Progenitor cell of endocrine pancreas (in vitro differentiated cells): ENCODE results near the gene PAPPA. TPM values are rescaled to one million over a fixed set of nuclear protein-coding genes. Genes with fewer than 3 reads are reported as not detected.

Source experiments
- DNase-seq: peaks from one replicate; pipeline ENCODE4 v3.0.0; 2021; ENCODE audit warnings: low spot score; ENCODE audit not compliant: unreplicated experiment
- H3K27ac Mint-ChIP-seq: 2 replicates; pipeline ENCODE4 v1.8.0; 2021; ENCODE audit warnings: mild to moderate bottlenecking, moderate library complexity, mixed read lengths
- H3K27me3 Mint-ChIP-seq: 2 replicates; pipeline ENCODE4 v1.8.0; 2021; ENCODE audit warnings: mixed read lengths
- H3K36me3 Mint-ChIP-seq: 2 replicates; pipeline ENCODE4 v1.8.0; 2022; ENCODE audit warnings: mixed read lengths; ENCODE audit not compliant: insufficient read depth
- H3K4me1 Mint-ChIP-seq: 2 replicates; pipeline ENCODE4 v1.8.0; 2021; ENCODE audit warnings: low read depth, mixed read lengths
- H3K4me3 Mint-ChIP-seq: 2 replicates; pipeline ENCODE4 v1.8.0; 2021; ENCODE audit warnings: low read depth, mild to moderate bottlenecking, moderate library complexity, mixed read lengths
- H3K9me3 Mint-ChIP-seq: 2 replicates; pipeline ENCODE4 v1.8.0; 2021; ENCODE audit warnings: low read depth, mixed read lengths
- total RNA-seq: library from RNA; stranded (reverse); gene quantifications from 2 replicates; pipeline ENCODE4 v1.2.1, GENCODE V29; 2021
- TF ChIP-seq, protein P1 (sequence below): fragments of 200-600 bp; sonication (generic); IDR thresholded peaks from one replicate; pipeline ENCODE4 v1.5.0; 2021; ENCODE audit warnings: antibody characterized with exemption, mild to moderate bottlenecking; ENCODE audit not compliant: unreplicated experiment

PAPPA gene
- total RNA-seq, 1 donor from 2014 or later, result 0.36 TPM

DNA sequence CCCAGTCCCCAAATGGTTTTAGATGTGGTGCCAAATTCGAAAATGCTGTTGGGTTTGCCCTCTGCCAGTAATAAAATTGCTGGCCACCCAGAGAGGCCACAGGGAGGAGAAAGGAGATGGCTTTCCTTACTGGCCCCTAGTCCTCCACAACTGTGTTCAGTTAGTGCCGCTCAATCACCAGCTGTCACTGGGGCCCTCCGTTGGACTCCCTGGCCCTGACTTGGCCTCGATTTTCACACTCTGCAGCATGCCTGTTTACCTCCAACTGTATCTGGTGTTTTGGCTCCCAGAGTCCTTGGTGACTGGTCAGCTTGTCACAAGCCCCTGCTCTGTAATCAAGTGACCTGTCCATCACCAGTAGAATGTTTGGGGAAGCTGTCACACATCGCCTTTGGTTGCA, 97.8 kb downstream of the PAPPA start:
- no peak overlapping the region for H3K4me3 Mint-ChIP-seq
- peaks cover 10% of the 10 kb centered on the region for H3K4me1 Mint-ChIP-seq
- no peaks in the 10 kb centered on the region for H3K9me3 Mint-ChIP-seq
- H3K27me3 Mint-ChIP-seq, result peaks cover 3% of the 10 kb centered on the region
- no peak for DNase-seq
- H3K36me3 Mint-ChIP-seq, result no peaks in the 10 kb centered on the region
- TF ChIP-seq, protein P1, sequence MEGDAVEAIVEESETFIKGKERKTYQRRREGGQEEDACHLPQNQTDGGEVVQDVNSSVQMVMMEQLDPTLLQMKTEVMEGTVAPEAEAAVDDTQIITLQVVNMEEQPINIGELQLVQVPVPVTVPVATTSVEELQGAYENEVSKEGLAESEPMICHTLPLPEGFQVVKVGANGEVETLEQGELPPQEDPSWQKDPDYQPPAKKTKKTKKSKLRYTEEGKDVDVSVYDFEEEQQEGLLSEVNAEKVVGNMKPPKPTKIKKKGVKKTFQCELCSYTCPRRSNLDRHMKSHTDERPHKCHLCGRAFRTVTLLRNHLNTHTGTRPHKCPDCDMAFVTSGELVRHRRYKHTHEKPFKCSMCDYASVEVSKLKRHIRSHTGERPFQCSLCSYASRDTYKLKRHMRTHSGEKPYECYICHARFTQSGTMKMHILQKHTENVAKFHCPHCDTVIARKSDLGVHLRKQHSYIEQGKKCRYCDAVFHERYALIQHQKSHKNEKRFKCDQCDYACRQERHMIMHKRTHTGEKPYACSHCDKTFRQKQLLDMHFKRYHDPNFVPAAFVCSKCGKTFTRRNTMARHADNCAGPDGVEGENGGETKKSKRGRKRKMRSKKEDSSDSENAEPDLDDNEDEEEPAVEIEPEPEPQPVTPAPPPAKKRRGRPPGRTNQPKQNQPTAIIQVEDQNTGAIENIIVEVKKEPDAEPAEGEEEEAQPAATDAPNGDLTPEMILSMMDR, result no peak
- H3K27ac Mint-ChIP-seq, result no peak overlapping the region

DNA sequence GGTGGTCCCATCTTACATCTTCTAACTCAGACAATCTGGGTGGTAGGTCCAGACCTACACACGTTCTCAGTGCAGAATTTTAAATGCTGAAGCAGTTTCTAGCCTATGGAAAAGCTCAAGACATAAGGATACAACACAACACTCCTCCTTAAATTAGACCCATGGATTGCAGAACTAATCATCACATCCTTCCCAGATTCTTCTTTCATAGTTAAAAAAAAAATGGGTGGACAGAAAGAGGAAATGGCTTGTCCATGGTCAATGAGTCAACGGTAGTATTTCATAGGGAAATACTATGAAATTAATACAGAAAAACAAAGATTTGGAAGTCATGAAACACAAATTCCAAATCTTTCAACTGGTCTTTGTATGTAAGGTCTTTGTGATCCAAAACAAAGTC, 106.9 kb downstream of the PAPPA start:
- no peak overlapping the region for H3K4me3 Mint-ChIP-seq
- H3K36me3 Mint-ChIP-seq, result no peaks in the 10 kb centered on the region
- TF ChIP-seq, protein P1, result no peak

DNA sequence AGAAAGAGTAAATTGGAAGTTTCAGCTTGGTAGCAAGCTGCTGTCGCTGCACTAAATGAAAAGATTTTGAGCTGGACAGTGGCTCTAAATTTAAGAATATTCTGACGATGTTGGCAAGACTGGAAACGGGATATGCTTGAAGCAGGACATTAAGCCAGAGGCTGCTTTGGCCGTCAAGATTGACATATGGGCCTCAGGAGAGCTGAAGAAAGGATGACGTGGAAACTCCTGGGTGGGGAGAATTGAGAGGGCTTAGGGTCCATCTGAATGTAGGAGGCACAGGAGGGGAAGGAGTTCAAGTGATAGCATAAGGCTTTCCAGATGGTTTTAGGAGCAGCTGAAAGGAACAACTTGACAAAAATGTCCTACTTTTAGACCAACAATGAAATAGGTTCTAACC, 108.9 kb downstream of the PAPPA start:
- no peak overlapping the region for H3K27ac Mint-ChIP-seq
- H3K4me1 Mint-ChIP-seq, result no peaks in the 10 kb centered on the region
- H3K27me3 Mint-ChIP-seq, result peaks cover 3% of the 10 kb centered on the region
- H3K36me3 Mint-ChIP-seq, result no peaks in the 10 kb centered on the region
- DNase-seq, result no peak
- TF ChIP-seq, protein P1, result no peak
- no peaks in the 10 kb centered on the region for H3K9me3 Mint-ChIP-seq
- H3K4me3 Mint-ChIP-seq, result no peak overlapping the region

More for the DNA sequence above, 106.9 kb downstream of the PAPPA start:
- Mint-ChIP-seq H3K27me3 (no peaks in the 10 kb centered on the region), H3K4me1 (no peaks in the 10 kb centered on the region), H3K9me3 (no peaks in the 10 kb centered on the region), H3K27ac (no peak overlapping the region)
- no peak for DNase-seq

DNA sequence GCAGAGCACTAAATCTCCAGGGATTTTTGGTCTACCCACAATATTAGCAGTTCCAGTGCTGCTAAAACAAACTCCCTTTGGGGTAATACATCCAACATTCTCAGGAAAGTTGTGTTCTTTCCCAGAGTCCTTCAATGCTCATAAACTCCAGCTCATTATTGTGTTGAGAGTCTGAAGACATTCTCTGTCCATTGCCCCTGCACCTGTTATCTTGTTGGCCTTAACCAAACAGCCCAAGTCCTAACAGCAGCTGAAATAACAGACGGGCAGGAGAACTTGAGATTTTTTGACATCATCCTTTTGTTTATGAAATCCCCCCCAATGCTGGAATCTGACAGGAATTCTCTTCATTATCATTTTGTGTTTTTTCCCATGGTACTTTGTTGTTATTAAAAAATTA, 110.8 kb downstream of the PAPPA start:
- H3K27ac Mint-ChIP-seq, result no peak overlapping the region
- H3K27me3 Mint-ChIP-seq, result peaks cover 3% of the 10 kb centered on the region
- H3K36me3 Mint-ChIP-seq, result no peaks in the 10 kb centered on the region
- no peak overlapping the region for H3K4me3 Mint-ChIP-seq
- DNase-seq, result no peak
- no peaks in the 10 kb centered on the region for H3K4me1 Mint-ChIP-seq
- TF ChIP-seq, protein P1, result no peak
- H3K9me3 Mint-ChIP-seq, result no peaks in the 10 kb centered on the region

DNA sequence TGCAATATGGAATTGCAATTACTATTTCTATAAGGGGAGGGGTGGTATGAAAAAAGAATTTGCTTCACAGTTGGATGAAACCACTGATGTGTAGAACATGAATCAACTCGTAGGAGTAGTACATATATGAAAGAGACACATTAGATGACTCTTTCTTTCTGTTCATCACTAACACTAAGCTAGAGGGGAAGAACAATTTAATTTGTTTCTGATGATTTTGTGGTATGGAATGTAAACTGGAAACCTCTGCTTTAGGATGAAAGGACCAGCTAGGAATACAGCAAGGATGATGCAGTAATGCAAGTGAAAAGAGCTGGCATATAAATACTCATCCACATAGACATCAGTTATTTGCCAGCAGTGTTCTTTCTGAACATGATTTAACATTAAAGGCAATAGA, 113.4 kb downstream of the PAPPA start:
- Mint-ChIP-seq H3K4me1 (peaks cover 3% of the 10 kb centered on the region), H3K36me3 (no peaks in the 10 kb centered on the region), H3K4me3 (no peak overlapping the region), H3K27me3 (peaks cover 8% of the 10 kb centered on the region), H3K9me3 (no peaks in the 10 kb centered on the region), H3K27ac (no peak overlapping the region)
- TF ChIP-seq, protein P1, result no peak
- no peak for DNase-seq
